Progenitor cell of endocrine pancreas (in vitro differentiated cells): Measurements from ENCODE around the gene PRRT1B. TPM values are rescaled to one million over a fixed set of nuclear protein-coding genes. Genes with fewer than 3 reads are reported as not detected.

Source experiments
- DNase-seq: peaks from one replicate; pipeline ENCODE4 v3.0.0; 2021; ENCODE audit warnings: low spot score; ENCODE audit not compliant: unreplicated experiment
- H3K27ac Mint-ChIP-seq: 2 replicates; pipeline ENCODE4 v1.8.0; 2021; ENCODE audit warnings: mild to moderate bottlenecking, moderate library complexity, mixed read lengths
- H3K27me3 Mint-ChIP-seq: 2 replicates; pipeline ENCODE4 v1.8.0; 2021; ENCODE audit warnings: mixed read lengths
- H3K36me3 Mint-ChIP-seq: 2 replicates; pipeline ENCODE4 v1.8.0; 2022; ENCODE audit warnings: mixed read lengths; ENCODE audit not compliant: insufficient read depth
- H3K4me1 Mint-ChIP-seq: 2 replicates; pipeline ENCODE4 v1.8.0; 2021; ENCODE audit warnings: low read depth, mixed read lengths
- H3K4me3 Mint-ChIP-seq: 2 replicates; pipeline ENCODE4 v1.8.0; 2021; ENCODE audit warnings: low read depth, mild to moderate bottlenecking, moderate library complexity, mixed read lengths
- H3K9me3 Mint-ChIP-seq: 2 replicates; pipeline ENCODE4 v1.8.0; 2021; ENCODE audit warnings: low read depth, mixed read lengths
- total RNA-seq: library from RNA; stranded (reverse); gene quantifications from 2 replicates; pipeline ENCODE4 v1.2.1, GENCODE V29; 2021
- TF ChIP-seq, protein P1 (sequence below): fragments of 200-600 bp; sonication (generic); IDR thresholded peaks from one replicate; pipeline ENCODE4 v1.5.0; 2021; ENCODE audit warnings: antibody characterized with exemption, mild to moderate bottlenecking; ENCODE audit not compliant: unreplicated experiment

The PRRT1B gene
- total RNA-seq, 1 donor from 2014 or later = 6.7 TPM

- TF ChIP-seq, protein P1, sequence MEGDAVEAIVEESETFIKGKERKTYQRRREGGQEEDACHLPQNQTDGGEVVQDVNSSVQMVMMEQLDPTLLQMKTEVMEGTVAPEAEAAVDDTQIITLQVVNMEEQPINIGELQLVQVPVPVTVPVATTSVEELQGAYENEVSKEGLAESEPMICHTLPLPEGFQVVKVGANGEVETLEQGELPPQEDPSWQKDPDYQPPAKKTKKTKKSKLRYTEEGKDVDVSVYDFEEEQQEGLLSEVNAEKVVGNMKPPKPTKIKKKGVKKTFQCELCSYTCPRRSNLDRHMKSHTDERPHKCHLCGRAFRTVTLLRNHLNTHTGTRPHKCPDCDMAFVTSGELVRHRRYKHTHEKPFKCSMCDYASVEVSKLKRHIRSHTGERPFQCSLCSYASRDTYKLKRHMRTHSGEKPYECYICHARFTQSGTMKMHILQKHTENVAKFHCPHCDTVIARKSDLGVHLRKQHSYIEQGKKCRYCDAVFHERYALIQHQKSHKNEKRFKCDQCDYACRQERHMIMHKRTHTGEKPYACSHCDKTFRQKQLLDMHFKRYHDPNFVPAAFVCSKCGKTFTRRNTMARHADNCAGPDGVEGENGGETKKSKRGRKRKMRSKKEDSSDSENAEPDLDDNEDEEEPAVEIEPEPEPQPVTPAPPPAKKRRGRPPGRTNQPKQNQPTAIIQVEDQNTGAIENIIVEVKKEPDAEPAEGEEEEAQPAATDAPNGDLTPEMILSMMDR = no peak
- Mint-ChIP-seq H3K36me3 (peaks cover 5% of the 10 kb centered on the region), H3K9me3 (no peaks in the 10 kb centered on the region), H3K4me3 (no peak overlapping the region), H3K4me1 (no peaks in the 10 kb centered on the region), H3K27ac (no peak overlapping the region), H3K27me3 (no peaks in the 10 kb centered on the region)
- DNase-seq = no peak
Observed at GRCh38 chr9:131589993-131590392, 44.7 kb downstream of the PRRT1B start.

DNA sequence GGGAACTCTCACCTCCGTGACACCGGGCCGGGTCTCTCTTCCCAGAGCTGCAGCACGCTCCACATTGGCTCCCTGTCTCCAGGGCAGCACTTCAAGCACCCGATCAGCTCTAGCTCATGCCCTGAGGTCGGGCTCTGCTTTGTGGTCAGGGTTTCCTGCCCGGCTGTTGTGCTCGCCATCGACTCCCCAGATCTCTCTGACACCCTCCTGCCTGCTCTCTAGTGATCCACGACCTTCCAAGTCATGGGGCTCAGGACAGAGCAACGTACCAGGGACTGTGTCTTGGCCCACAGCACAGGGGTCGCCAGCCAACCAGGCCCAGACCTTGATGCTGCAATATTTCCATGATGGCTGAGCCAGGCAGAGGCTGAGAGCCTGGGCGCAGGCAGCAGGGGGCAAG is 45.1 kb downstream of the PRRT1B start:
- Mint-ChIP-seq H3K4me3 (no peak overlapping the region), H3K9me3 (no peaks in the 10 kb centered on the region), H3K27ac (no peak overlapping the region), H3K36me3 (peaks cover 6% of the 10 kb centered on the region), H3K27me3 (no peaks in the 10 kb centered on the region), H3K4me1 (no peaks in the 10 kb centered on the region)
- TF ChIP-seq, protein P1 = no peak
- DNase-seq = no peak

- peaks cover 11% of the 10 kb centered on the region for H3K36me3 Mint-ChIP-seq
- peak overlapping the region; percentile 73 for H3K27ac Mint-ChIP-seq
- no peaks in the 10 kb centered on the region for H3K4me1 Mint-ChIP-seq
- H3K4me3 Mint-ChIP-seq = no peak overlapping the region
- H3K27me3 Mint-ChIP-seq = no peaks in the 10 kb centered on the region
- DNase-seq = peak; percentile 57
- TF ChIP-seq, protein P1 = peak; percentile 81
- no peaks in the 10 kb centered on the region for H3K9me3 Mint-ChIP-seq
Observed at GRCh38 chr9:131590907-131591844, 45.9 kb downstream of the PRRT1B start.

GRCh38 chr9:131591845-131592208 is 46.5 kb downstream of the PRRT1B start:
- H3K9me3 Mint-ChIP-seq = no peaks in the 10 kb centered on the region
- H3K27me3 Mint-ChIP-seq = no peaks in the 10 kb centered on the region
- no peak overlapping the region for H3K4me3 Mint-ChIP-seq
- H3K27ac Mint-ChIP-seq = peak overlapping the region; percentile 62
- DNase-seq = no peak
- TF ChIP-seq, protein P1 = no peak
- no peaks in the 10 kb centered on the region for H3K4me1 Mint-ChIP-seq
- H3K36me3 Mint-ChIP-seq = peaks cover 12% of the 10 kb centered on the region

DNA sequence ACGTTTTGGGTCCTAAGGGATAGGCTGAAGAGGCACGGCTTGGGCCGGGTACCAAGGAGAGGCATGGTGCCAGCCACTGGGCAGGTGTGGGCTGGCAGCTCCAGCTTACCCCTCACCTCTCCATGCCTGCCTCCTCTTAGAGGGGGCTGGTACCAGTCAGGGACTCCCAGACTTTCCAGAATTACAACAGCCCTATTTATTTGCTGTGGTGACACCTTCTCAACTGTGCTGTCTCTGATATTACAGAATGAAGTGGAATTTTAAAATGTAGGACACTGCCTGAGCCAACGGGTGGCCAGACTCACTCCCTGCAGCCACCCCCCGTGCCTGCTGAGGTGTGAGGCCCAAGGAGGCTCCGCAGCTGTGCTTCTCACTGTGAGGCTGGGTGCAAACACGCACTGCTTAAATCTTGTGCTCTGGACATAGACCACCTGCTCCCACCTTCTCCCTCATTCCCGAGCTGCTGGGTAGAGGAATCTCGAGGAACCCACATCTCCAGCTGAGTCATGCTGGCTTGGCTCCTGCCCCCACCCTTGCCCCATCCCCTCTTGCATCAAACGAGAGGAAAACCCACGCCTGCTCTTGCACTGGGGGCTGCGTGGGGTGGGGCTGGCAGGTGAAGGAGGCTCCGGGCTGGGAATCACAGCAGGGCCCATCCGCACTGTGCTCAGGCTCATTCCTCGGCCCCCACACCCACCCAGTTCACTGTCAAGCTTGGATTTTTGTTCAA is 47.9 kb downstream of the PRRT1B start:
- peaks cover 7% of the 10 kb centered on the region for H3K36me3 Mint-ChIP-seq
- TF ChIP-seq, protein P1 = no peak
- H3K4me1 Mint-ChIP-seq = no peaks in the 10 kb centered on the region
- H3K4me3 Mint-ChIP-seq = no peak overlapping the region
- H3K9me3 Mint-ChIP-seq = no peaks in the 10 kb centered on the region
- H3K27ac Mint-ChIP-seq = no peak overlapping the region
- no peaks in the 10 kb centered on the region for H3K27me3 Mint-ChIP-seq
- no peak for DNase-seq
